ENCODE measurements around the gene ZNF717.
"Not testable (repeated sequence)": the region's sequence is repeated elsewhere in the genome, so short reads cannot be mapped to it uniquely, and the experiment has no call there.

GRCh38 chr3:75831076-75831475, 45.7 kb upstream of the ZNF717 start:
- TF ChIP-seq, protein P1, sequence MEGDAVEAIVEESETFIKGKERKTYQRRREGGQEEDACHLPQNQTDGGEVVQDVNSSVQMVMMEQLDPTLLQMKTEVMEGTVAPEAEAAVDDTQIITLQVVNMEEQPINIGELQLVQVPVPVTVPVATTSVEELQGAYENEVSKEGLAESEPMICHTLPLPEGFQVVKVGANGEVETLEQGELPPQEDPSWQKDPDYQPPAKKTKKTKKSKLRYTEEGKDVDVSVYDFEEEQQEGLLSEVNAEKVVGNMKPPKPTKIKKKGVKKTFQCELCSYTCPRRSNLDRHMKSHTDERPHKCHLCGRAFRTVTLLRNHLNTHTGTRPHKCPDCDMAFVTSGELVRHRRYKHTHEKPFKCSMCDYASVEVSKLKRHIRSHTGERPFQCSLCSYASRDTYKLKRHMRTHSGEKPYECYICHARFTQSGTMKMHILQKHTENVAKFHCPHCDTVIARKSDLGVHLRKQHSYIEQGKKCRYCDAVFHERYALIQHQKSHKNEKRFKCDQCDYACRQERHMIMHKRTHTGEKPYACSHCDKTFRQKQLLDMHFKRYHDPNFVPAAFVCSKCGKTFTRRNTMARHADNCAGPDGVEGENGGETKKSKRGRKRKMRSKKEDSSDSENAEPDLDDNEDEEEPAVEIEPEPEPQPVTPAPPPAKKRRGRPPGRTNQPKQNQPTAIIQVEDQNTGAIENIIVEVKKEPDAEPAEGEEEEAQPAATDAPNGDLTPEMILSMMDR (IDR thresholded peaks at IDR 0.05): not testable (repeated sequence)
- not testable (repeated sequence) for TF ChIP-seq POLR2A (IDR thresholded peaks at IDR 0.05)
